CD4-positive, alpha-beta T cell (primary cell): ENCODE measurements around the gene TBC1D22A. TPM values are rescaled to one million over a fixed set of nuclear protein-coding genes. Genes with fewer than 3 reads are reported as not detected.
"Not testable (repeated sequence)": the region's sequence is repeated elsewhere in the genome, so short reads cannot be mapped to it uniquely, and the experiment has no call there.

ENCODE experiments used
- ATAC-seq: fragments of 200-7000 bp; cut with Tn5 transposase; one replicate; pipeline ENCODE4 v1.10.0; 2022; ENCODE audit warnings: mild to moderate bottlenecking; ENCODE audit not compliant: poor library complexity
- CTCF ChIA-PET: fragments of 350-600 bp; sonication (Branson Sonifier 250); formaldehyde crosslinking; loops from one replicate; lab custom pipeline; 2021; ENCODE audit warnings: antibody characterized with exemption, inconsistent platforms; lab: Charles Lee
- POLR2A ChIA-PET: fragments of 350-600 bp; sonication (Branson Sonifier 250); formaldehyde crosslinking; loops from one replicate; lab custom pipeline; 2021; ENCODE audit warnings: antibody characterized with exemption, inconsistent platforms; lab: Charles Lee
- DNase-seq, 14 experiments: peaks; one replicate each; pipeline ENCODE4 v3.0.0-alpha.2; 2013 to 2020; ENCODE audit warnings: mixed read lengths in 2 of 14
- H3K27ac ChIP-seq, 2 donors: one replicate each; pipeline versions ENCODE4 v1.5.1 to v1.7.0; 2013; ENCODE audit warnings: low read length in 2 of 2, low read depth in 1 of 2, mild to moderate bottlenecking in 1 of 2
- H3K27me3 ChIP-seq, 2 experiments: 1 replicate in 1 of 2; 2 replicates in 1 of 2; pipeline versions ENCODE4 v1.6.1 to v1.7.0; 2013; ENCODE audit warnings: low read length in 2 of 2, control low read depth in 1 of 2, mild to moderate bottlenecking in 1 of 2, moderate library complexity in 1 of 2; ENCODE audit not compliant: insufficient read depth in 2 of 2, control insufficient read depth in 1 of 2
- H3K36me3 ChIP-seq: one replicate; pipeline ENCODE4 v1.6.1; 2013; ENCODE audit warnings: low read length, control low read depth; ENCODE audit not compliant: insufficient read depth
- H3K4me1 ChIP-seq: one replicate; pipeline ENCODE4 v1.6.1; 2013; ENCODE audit warnings: low read length, control low read depth; ENCODE audit not compliant: insufficient read depth
- H3K4me3 ChIP-seq: one replicate; pipeline ENCODE4 v1.5.1; 2013; ENCODE audit warnings: mild to moderate bottlenecking, low read length, moderate library complexity
- H3K9me3 ChIP-seq, 2 experiments: 1 replicate in 1 of 2; 2 replicates in 1 of 2; pipeline versions ENCODE4 v1.6.1 to v1.7.0; 2013; ENCODE audit warnings: low read length in 2 of 2, mild to moderate bottlenecking in 2 of 2, control low read depth in 1 of 2, moderate library complexity in 1 of 2; ENCODE audit not compliant: control insufficient read depth in 1 of 2, insufficient read depth in 1 of 2
- H3K27ac Mint-ChIP-seq: one replicate; pipeline ENCODE4 v1.8.0; 2020; ENCODE audit warnings: mixed read lengths
- H3K27me3 Mint-ChIP-seq: one replicate; pipeline ENCODE4 v1.8.0; 2021; ENCODE audit warnings: mixed read lengths
- H3K36me3 Mint-ChIP-seq: one replicate; pipeline ENCODE4 v1.8.0; 2021; ENCODE audit warnings: low read depth, mixed read lengths
- H3K4me1 Mint-ChIP-seq: one replicate; pipeline ENCODE4 v1.8.0; 2021; ENCODE audit warnings: low read depth, mixed read lengths
- H3K4me3 Mint-ChIP-seq: one replicate; pipeline ENCODE4 v1.8.0; 2020; ENCODE audit warnings: mild to moderate bottlenecking, mixed read lengths
- H3K9me3 Mint-ChIP-seq: one replicate; pipeline ENCODE4 v1.8.0; 2020; ENCODE audit warnings: mixed read lengths
- CTCF ChIP-seq: fragments of 200-600 bp; IDR thresholded peaks from one replicate; pipeline ENCODE4 v1.8.0; 2022; ENCODE audit warnings: antibody characterized with exemption, mild to moderate bottlenecking
- intact Hi-C, 2 experiments: fragments of 100-400 bp; cut with DNase I in 1 of 2; cut with micrococcal nuclease in 1 of 2; formaldehyde crosslinking; loops; one replicate each; pipeline versions ENCODE4 v1.15.1 to v1.9.0; 2023 to 2025; cut with DNase I, micrococcal nuclease
- total RNA-seq, 174 experiments: library from RNA in 2 of 174; stranded (reverse) in 2 of 174; gene quantifications; one replicate each; pipeline ENCODE4 v1.2.3 and lab custom pipeline; 2021 to 2026

Gene TBC1D22A
- total RNA-seq, 2 experiments from 2014 or later: 27.1 to 31.7 TPM

- no peaks in the 10 kb centered on the region for H3K9me3 Mint-ChIP-seq
- no peak overlapping the region for H3K4me3 Mint-ChIP-seq
- peaks cover 22% of the 10 kb centered on the region for H3K36me3 ChIP-seq
- peaks cover 53% of the 10 kb centered on the region for H3K36me3 Mint-ChIP-seq
- TF ChIP-seq CTCF: no peak
- no peak overlapping the region for H3K27ac Mint-ChIP-seq
- intact Hi-C loops: no loop called here
- no peaks in the 10 kb centered on the region for H3K4me1 Mint-ChIP-seq
- H3K27me3 ChIP-seq: no peaks in the 10 kb centered on the region
- ATAC-seq: no peak
- no peak for DNase-seq
- H3K27ac ChIP-seq: no peak overlapping the region
- no peak overlapping the region for H3K4me3 ChIP-seq
- peaks cover 0 to 3% of the 10 kb centered on the region in 2 experiments for H3K9me3 ChIP-seq
- no peaks in the 10 kb centered on the region for H3K27me3 Mint-ChIP-seq
- ChIA-PET CTCF (no interaction called here), POLR2A (no interaction called here)
- no peaks in the 10 kb centered on the region for H3K4me1 ChIP-seq
These were observed 403.6 kb downstream of the TBC1D22A start for GRCh38 chr22:47166033-47166404.

- Histone ChIP-seq H3K27ac (no peak overlapping the region), H3K36me3 (peaks cover 22% of the 10 kb centered on the region), H3K27me3 (no peaks in the 10 kb centered on the region), H3K9me3 (peaks cover 0 to 8% of the 10 kb centered on the region in 2 experiments), H3K4me1 (no peaks in the 10 kb centered on the region), H3K4me3 (no peak overlapping the region)
- intact Hi-C loops: no loop called here
- CTCF ChIA-PET: no interaction called here
- H3K4me1 Mint-ChIP-seq: no peaks in the 10 kb centered on the region
- H3K27me3 Mint-ChIP-seq: no peaks in the 10 kb centered on the region
- H3K4me3 Mint-ChIP-seq: no peak overlapping the region
- H3K27ac Mint-ChIP-seq: no peak overlapping the region
- POLR2A ChIA-PET: no interaction called here
- no peaks in the 10 kb centered on the region for H3K9me3 Mint-ChIP-seq
- ATAC-seq (no peak), DNase-seq (no peak)
- H3K36me3 Mint-ChIP-seq: peaks cover 53% of the 10 kb centered on the region
- no peak for TF ChIP-seq CTCF
These were observed 404.1 kb downstream of the TBC1D22A start for GRCh38 chr22:47166446-47167016.

- Histone ChIP-seq H3K4me1 (no peaks in the 10 kb centered on the region), H3K27me3 (no peaks in the 10 kb centered on the region), H3K9me3 (peaks cover 0 to 13% of the 10 kb centered on the region in 2 experiments), H3K36me3 (peaks cover 22% of the 10 kb centered on the region), H3K27ac (no peak overlapping the region), H3K4me3 (no peak overlapping the region)
- Mint-ChIP-seq H3K36me3 (peaks cover 49% of the 10 kb centered on the region), H3K4me3 (no peak overlapping the region), H3K9me3 (no peaks in the 10 kb centered on the region), H3K27ac (no peak overlapping the region), H3K4me1 (no peaks in the 10 kb centered on the region), H3K27me3 (no peaks in the 10 kb centered on the region)
- TF ChIP-seq CTCF: no peak
- POLR2A ChIA-PET: no interaction called here
- CTCF ChIA-PET: no interaction called here
- DNase-seq: no peak
- intact Hi-C loops: no loop called here
- ATAC-seq: no peak
These were observed 404.6 kb downstream of the TBC1D22A start for GRCh38 chr22:47167056-47167455.

- H3K27me3 ChIP-seq, H3K4me1 Mint-ChIP-seq, H3K4me3 ChIP-seq, H3K27ac Mint-ChIP-seq, POLR2A ChIA-PET, H3K27me3 Mint-ChIP-seq, H3K4me3 Mint-ChIP-seq, DNase-seq, ATAC-seq, CTCF ChIA-PET, H3K9me3 Mint-ChIP-seq, H3K4me1 ChIP-seq, H3K27ac ChIP-seq, intact Hi-C loops: not testable (repeated sequence)
- Histone ChIP-seq H3K9me3 (peaks cover 0 to 19% of the 10 kb centered on the region in 2 experiments), H3K36me3 (peaks cover 20% of the 10 kb centered on the region)
- peaks cover 50% of the 10 kb centered on the region for H3K36me3 Mint-ChIP-seq
These were observed 405.5 kb downstream of the TBC1D22A start for GRCh38 chr22:47167921-47168320.
